CD4-positive, alpha-beta T cell treated with Interleukin-4 for 4 hours (primary cell): Measurements from ENCODE around the gene PARD3B.
"Not testable (repeated sequence)": the region's sequence is repeated elsewhere in the genome, so short reads cannot be mapped to it uniquely, and the experiment has no call there.

ENCODE experiments used
- DNase-seq: peaks from one replicate; pipeline ENCODE4 v3.0.0-alpha.2; 2020

PARD3B gene

DNA sequence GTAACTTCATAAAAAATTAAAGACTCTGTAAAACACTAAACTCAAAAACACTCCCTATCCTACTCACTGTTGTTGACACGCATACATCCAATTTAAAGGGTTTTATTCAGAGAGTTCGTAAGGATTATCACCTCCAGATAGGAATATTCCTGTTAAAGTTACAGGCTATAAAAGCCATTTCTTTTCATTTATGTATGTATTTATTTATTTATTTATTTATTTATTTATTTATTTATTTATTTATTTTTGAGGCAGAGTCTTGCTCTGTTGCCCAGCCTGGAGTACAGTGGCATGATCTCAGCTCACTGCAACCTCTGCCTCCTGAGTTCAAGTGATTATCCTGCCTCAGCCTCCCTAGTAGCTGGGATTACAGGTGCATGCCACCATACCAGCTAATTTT, 948.3 kb downstream of the PARD3B start:
- not testable (repeated sequence) for DNase-seq

DNA sequence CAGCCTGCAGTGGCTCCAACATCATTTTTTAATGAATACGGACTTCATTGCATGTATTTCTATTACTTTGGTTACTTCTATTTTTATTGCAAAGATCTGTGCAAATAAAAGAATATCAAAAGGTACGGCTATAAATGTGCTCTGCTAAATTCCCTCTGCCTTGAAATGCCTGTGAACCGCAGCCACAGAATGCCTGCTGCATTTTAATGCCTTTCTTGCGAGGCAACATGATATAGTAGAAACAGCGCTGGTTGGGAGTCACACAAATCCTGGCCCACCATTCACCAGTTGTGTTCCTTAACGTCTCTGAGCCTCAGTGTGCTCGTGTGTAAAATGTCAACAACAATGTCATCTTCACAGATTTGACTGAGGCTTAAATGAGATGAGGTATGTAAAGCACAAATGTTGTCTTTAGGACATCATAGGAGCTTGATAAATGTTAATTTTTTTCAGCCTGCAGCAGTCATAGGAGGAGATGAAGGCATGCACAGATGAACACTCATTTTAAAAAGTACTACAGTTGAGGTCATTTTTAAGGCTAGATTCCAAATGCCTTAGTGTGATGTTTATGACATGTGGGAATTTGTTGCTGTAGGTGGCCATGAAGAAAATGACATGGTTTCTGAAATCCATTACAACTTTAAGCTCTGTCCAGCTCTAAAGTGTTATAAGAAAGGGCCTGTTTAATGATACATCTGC, 949.4 kb downstream of the PARD3B start:
- DNase-seq = no peak

DNA sequence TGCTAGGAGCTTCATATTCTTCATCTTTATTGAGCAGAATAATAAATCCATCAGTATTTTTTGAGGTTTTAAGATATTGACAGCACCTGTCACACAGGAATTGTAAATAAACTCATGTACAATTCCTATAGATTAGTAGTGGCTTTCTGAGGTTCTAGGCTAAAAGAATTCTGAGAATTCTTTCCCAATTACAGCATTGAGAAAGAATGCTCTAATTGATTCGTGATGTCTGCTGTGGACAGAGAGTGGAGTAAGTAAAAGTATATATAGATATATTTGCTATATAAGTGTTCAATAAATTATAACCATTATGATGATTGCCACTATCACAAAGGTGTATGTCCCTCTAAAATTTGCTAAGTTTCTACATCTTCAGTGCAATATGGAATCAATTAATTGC, 950.5 kb downstream of the PARD3B start:
- no peak for DNase-seq

DNA sequence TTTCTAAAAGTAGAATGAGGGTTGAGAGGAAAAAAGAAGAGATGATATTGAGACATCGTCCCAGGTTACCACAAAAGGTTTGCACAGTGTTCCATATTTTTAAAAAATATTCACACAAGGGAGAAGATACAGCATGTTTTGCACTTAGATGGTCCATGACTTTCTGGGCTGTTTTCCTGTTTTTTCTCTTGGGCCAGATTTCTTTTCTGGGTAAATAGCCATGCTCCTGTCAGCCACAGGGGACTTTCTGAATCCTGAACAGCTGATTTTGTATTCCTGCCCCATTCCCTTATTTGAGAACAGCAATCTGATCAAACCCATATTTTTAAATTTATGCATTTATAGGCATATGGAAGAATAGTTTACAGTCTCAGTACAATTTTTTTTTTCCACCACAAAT, 951.1 kb downstream of the PARD3B start:
- DNase-seq = no peak

DNA sequence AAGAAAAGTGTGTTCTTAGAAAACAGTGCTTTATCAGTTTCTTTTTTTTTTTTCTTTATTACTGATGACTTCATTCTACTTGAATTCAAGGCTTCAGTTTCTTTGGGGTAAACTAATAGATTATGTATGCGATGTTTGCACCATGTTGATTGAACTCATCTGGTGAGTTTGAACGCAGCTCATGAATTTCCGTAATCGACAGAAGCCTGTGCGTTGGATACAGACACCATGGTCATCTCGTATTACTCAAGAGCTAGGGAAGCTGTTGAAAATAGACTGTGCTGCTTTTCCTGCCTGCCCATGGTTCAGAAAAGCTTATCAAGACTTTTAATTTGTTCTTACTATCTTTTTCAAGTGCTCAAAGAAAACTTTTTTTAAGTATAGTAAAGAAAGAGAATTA, 951.5 kb downstream of the PARD3B start:
- no peak for DNase-seq

DNA sequence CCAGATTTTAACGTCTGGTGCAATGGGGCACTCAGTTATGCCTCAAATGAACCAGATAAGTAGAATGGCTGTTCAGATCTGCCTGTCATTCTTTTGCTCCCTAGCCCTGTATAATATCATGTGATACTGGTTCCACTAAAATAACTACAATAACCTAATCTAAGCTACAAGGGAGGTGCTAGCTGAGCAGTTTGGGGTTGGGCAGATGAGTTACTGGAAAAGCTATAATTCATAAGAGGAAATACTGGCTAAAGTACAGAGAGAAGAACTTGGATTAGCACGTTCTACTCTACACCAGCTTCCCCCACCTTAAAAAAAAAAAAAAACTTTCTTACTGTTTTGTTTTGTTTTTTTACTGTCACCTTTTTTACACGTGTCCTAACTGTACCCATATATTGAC, 953.7 kb downstream of the PARD3B start:
- DNase-seq = no peak

DNA sequence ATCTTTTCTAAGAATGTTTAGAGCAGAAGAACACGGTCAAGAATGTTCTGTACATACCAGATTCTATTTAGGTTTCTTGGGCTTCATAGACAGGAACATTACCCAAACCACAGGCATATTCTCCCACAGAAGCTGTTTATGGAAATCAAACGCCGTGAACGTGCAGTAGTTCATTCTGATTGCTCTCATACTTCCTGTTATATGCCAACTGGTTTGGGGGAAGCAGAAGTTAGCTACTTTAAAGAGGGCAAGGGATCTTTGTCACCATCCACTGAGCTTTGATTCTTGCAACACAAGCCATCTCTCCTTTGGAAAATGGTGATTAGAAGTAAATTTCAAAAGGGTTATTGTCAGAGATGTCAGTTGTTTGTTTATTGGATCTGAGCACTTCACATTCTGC, 954.8 kb downstream of the PARD3B start:
- DNase-seq = no peak

DNA sequence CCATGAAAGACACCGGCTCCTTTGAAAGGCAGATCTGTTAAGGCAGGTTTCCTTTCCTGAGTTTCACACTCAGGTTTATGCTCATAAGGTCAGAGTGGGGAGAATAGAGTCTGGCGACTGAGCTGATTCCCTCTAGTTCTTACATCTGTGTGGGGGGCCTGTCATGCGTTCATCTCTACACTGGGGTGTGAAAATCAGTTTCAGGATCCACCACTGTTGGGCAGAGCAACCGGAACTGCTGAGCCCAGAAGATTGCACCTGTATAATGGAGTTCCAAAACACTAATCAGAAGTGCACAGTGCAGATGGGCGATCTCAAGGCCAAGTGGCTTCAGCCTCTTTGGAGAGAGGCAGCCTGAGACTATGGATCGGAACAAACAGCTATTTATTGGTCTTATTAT, 955.7 kb downstream of the PARD3B start:
- DNase-seq = no peak

DNA sequence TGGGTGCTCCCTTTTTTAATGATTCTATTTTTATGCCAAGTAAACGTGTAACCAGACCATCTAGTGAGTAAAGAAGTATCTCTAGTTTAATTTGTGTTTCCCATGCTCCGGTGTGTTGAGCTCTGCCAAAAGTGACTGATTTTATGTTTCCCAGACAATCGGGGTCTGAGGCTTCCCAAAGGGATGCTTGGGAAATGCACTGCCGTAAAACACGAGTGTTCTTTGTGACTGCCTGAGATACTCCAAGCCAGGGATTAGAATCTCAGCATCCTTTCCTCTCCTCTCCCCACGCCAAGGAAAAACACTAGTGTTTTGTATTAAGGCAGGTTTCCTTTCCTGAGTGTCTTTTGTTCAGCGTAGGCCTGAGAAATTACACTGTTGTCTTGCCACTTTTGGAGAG, 956.6 kb downstream of the PARD3B start:
- DNase-seq = no peak

DNA sequence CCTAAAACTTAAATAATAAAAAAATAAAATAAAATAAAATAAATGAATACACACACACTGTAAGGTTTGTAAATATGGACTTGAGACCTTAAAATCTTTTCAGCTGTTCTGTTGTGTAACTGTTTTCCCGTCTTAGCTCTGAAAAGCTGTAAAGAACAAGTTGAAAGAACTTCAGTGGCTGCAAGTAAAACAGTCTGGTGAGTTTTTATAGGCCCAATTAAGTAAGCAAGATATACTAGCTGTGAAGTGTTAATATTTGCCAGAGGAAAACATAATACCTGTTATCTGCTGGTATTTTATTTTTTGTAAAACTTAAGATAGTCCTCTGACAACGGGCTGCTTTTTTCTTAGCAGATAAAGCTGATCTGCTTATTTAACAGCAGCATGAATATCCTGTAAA, 960.1 kb downstream of the PARD3B start:
- no peak for DNase-seq

DNA sequence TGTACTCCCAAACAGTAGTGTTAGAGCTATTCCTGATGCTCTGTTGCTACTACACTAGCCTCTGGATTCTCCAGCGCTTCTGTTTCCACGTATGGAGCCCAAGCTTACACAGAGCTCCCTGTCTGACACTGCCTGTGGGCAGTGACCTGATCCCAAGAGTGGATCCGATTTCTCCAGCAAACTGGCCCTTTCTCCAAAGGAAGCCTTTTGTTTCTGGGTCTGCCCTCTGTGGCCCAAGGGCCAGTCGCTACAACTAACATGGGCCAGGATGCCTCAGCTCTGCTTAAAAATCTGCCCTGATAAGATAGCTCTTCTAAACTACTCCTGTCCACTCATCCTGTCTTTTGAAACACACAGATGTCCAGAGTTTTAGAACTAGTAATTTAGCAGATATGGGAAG, 964.4 kb downstream of the PARD3B start:
- DNase-seq = no peak

DNA sequence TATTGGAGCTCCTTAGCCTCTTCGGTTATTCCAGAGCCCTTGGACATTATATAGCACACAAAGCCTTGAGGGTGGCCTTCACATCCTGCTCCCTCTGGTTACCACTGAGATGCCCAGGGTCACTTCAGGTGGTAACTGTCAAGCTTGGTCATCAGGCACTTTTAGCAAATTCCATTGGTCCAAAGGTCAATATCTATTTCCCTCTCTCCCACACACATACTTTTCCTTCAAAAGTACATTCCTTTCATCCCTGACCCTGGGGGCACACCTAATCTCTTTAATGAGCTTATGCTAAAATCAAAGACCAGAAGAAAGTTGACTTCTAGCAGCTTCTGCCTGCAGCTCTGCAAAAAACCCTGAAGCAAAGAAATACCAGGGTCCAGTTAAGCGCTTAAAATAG, 965.1 kb downstream of the PARD3B start:
- no peak for DNase-seq

DNA sequence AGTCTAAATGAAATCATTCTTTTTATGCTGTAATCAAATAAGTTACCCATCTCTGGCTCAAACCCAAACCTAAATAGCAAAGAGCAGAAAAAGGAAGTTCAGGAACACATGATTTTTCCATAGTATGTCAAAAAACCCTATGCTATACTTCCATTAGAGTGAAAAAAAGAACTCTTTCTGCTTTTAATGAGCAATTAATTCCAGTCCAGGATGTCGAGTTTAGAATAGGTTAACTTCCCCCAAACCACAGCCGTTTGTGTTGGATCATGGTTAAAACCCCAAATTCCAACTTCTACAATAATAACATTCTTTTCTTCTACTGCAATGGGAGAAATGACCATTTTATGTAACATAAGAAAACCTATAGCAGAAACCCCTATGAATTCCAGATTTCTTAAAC, 965.9 kb downstream of the PARD3B start:
- DNase-seq = no peak

DNA sequence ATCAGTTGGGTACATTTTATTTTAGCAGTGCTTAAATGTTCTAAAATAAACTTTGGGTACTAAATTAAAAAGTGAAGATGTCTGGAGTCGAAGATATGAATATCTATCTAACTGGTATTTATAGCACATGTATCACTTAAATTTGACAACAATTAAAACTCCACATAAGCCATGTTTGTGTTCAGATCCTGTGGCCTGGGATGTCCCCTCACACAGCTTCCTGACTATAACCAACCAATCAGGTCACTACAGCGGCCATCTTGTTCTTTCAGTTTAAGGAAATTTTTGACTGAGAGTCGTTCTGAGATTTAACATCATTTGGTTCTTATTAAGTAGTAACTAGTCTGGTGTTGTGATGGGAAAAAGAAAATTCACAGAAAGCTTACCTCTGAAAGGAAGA, 966.4 kb downstream of the PARD3B start:
- no peak for DNase-seq

DNA sequence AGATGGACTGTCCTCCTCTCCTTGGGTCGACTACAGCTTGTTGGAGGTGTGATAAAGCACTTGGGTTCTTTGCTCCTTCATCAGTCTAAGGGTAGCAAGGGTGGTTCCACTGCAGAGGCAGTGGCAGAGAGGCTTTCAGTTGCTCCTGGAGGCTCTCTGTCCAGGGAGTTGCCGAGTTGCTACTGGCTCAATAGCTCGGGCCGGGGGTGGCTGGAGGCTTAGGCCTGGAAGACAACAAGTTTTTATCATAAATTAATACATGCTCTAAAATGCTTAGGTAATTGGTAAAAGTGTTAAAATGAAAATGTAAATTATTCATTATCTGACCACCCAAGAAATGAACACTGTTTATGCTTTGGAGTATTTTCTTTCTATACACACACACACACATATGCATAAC, 975.0 kb downstream of the PARD3B start:
- no peak for DNase-seq

DNA sequence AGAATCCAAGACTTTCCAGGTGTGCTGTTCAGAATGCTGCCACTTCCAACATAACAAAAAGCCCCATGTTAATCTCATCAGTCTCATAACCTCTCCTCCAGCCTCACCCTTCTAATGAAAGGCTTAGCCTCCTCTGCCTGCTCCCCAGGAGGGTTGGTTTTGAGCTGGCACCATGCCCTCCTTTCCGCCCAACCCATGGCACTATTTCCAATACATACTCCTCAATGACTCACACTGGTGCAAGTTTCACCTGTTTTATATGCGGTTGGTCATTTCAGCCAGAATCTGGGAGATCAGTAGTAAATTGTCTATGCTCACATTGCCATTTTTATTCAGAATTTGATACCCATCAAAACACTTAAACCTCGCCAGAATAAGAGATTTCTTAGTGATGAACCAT, 979.4 kb downstream of the PARD3B start:
- no peak for DNase-seq

DNA sequence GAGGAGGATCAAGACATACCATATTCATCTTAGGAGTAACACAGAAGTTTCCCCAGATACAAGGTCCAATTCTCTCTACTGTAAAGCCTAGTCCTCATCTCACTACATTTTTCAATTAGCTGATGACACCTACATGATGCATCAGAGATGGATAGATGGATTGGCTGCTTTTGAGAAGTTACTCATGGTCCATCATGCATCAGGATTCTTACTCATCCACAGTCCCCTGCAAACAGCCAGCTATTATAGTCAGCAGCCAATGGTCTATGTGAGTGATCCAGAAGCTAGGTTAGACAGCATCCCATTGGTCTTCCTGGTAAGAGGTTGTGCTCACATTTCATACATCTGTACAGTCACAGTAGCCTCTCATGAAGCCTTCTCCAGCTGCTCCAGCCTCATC, 982.5 kb downstream of the PARD3B start:
- DNase-seq = no peak

DNA sequence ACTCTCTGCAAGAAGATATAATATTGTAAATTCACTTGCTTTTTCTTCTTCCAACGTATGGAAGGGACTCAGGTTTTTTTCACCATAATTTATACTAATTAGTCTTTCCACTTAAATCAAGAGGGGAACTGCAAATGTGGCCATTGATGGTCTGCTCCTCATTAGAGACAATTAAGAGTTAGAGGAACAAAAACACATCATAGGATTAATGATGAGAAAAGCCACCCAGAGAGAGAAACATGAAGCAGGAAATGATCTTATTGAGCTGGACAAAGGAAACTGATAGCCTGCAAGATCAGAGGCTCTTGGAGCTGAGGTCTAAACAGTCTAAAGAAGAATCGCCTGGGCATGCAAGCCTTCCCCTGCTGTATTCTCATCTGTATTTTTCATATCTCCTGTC, 985.8 kb downstream of the PARD3B start:
- no peak for DNase-seq

DNA sequence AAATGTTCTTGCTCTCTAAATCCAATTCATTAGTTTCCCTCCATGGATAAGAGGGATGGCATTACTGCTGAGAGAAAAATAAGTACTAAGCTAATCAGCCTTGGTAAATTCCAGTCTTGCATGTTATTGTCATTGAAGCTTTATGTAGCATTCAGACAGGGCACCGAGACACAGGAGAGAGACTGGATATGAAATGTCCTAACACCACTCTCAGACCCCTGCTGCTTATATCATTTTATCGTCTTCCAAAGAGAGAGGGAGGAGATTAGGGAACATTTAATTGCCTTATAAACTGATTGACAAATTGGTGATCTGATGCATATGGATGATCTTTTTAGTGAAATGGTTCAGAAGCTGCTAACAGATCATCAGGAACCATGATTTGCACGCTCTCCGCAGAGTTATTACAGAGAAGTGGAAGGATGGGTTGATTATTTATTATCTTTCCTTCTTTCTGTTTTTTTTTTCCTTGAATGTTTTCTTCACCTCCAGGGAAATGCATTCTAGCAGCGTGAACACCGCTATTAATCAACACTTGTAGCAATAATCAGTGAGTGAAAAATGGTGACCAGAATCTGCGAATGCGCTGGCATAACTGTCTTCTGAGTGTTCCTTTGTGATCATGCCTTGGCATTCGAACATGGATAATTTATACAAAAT, 986.3 kb downstream of the PARD3B start:
- DNase-seq = no peak

DNA sequence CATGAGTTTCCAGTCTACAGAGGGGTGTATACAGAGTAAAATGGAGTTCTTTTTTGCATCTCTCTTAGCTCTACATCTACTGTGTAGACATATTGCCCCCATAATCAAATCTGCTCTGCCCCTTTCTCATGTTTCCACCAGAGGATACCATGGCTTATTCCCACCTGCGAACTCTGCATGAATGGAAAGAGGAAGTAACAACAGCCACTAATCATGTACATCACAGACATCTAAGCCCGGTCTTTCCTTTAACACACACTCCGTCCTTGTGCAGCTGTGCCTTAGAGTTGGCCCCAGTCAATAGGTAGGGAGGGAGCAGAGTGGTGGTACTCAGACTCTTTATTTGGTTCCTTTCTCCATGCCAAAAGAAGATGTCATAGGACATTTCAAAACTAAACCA, 989.7 kb downstream of the PARD3B start:
- no peak for DNase-seq

DNA sequence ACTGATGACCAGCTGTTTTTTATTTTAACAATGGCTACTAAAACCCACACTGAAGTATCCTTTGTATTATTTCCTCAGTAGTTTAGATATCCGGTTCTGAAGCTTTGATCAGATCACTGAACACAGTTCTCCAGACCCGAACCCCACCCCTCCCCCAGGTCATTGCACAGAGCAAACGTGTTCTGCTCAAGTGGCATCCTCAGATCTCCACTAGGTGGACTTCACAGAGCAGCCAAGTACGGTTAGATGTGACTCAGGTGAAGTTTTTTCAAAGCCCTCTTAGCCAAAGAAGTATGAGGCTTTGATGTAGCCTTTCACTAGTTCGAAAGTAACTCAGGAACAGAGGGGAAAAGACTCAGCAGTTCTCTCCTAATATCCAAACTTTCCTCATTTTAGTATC, 994.3 kb downstream of the PARD3B start:
- DNase-seq = no peak

DNA sequence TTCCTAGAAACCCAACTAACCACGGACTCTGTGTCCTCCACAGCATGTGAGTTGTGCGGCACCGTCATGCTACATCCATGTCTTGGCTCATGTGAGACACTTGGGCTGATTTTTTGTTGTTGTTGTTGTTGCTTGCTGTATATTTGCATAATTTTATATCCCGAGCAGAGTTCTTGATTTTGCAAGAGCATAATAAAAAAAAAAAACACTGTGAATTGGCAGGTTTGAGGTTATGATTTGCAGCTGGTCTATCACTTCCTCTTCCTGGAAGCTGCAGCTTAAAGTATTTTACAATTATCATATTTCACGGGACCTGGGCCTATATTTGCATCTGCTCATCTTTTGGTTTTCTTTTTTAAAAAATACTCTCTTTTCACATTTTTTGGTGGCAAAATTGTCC, 994.8 kb downstream of the PARD3B start:
- no peak for DNase-seq

DNA sequence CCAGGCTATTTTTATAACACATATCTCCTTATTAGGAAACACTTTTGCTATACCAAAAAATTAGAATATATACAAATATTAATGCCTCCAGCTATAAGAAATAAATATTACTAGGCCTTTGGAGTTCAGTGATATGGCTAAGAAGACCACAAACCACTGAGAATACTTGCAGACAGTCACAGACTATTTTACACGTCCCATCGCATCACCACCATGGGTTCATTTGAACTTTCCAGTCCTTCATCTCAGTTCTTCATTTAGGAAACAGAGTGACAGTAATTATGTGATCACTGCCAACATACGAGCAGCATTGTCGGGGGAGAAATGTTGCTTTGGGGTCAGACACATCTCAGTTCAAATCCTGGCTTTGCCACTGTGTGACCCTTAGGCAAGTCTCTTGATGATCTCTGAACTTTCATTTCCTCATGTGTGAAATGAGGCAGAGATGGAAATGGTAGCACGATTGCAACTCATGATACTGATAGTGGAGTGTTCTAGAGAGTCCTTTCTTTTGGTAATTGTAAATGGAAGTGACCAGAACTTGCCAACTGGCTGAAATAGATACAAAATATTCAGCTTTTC, 998.1 kb downstream of the PARD3B start:
- no peak for DNase-seq

DNA sequence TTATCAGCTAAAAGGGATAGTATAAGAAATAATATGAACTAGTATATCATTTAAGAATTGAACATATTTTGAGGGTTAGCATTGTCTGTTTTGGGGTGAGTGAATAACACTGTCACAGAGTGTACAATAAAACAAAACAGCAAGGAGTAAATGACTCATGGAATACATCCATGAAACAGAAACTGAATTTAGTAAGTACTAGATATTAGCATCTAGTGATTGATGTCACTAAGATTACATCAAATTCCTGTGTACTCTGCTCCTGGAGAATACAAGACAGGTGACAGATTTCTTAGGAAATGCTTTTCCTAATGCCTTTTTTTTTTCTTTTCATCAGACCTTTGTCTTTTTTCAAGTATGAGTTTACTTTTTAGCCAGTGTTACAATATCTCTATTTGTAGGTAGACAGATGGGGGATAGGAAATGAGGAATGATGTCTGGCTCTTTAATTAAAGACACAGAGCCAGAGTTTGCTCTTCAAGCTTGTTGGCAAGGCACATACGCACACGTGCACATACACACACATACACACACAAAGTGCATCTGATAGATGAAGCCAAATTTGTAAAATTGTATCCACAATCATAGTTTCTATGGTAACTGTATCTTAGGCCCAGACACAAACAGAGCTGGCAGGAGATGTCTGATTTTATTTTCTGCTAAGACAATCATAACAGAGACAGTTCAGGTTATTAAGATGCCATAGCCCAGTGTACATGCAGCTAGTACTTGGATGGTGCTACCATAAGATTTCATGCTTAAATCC, 998.8 kb downstream of the PARD3B start:
- no peak for DNase-seq
